Stimulated activated CD4-positive, alpha-beta T cell treated with anti-CD3 and anti-CD28 coated beads, Interleukin-1b, Interleukin-23, amount 100 ng/mL, for 48 hours (primary cell): ENCODE results near the gene HPCA.
A peak's percentile ranks its signal among the peaks of the same experiment; 100 is the strongest.

Source experiments
- DNase-seq: peaks from one replicate; pipeline ENCODE4 v3.0.0-alpha.2; 2020

HPCA gene

GRCh38 chr1:32890516-32891240, 4.4 kb downstream of the HPCA start:
- no peak for DNase-seq

DNA sequence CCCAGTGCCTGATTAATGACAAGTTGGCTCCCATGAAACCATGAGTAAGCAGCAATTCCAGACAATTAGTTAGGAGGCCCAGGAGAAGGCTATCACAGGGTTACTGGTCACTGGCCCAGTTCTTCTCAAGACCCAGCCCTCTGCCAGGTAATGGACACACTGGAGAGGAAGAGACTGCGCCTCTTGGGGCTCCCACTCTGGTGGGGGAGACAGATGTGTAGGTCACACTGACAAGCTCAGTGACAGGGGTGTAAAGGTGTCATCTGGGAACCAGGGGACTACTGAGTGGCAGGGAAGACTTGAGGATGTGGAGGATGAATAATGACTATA, 4.9 kb downstream of the HPCA start:
- DNase-seq, result no peak

DNA sequence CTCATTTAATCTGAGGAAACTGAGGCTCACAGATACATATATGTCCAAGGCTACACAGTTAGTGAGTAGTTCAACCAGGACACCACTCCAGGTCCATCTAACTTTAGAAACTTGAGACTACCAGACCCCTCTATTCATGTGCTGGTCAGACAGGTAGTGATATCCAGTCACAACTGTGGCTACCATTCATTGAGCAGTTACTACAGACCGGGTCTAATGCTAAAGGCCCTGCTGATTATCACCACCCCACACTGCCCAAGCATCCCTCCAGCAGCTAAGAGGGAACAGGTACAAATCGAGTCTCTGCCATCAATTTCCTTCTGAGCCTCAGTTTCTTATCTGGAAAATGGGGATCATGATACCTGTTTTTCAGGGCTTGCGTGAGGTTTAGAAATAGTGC, 5.3 kb downstream of the HPCA start:
- no peak for DNase-seq

DNA sequence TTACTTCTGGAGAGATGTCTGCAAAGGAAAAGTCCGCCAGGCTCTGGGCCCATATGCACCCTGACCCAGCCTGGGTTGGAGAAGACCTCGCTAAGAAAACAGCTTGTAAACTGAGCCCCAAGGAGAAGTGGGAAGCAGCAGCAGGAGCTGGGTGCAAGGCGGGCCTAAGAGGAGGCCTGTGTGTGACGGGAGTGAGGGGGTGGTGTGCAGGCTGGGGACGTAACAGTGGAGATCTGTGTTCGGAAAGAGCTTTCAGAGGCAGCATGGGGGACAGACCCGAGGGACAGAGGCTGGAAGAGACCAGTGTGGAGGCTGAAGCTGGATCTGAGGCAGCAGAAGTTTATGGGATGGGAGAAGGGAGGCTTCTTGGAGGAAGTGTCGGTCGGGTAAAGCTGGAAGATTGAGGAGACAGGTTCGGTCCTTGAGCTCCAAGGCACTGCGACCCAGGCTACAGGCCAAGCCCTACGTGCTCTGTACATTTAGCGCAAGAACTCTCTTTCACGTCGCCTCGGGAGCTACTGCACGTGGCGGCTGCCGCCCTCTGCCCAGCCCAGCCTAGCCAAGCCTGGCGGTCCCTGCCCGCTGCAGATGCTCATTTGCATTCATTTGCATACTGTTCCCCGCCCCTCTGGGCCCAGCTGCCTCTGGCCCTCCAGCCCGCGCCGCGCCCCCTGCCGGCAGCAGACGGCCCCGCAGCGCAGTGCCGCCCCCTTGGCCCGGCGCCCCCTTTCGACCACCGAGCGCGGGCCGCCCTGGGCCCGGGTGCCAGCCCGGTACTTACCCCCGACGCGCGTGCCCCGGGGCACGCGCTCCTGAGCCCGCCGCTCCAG, 6.3 kb downstream of the HPCA start:
- peak; percentile 57 for DNase-seq

GRCh38 chr1:32893198-32894018, 7.1 kb downstream of the HPCA start:
- DNase-seq, result no peak

GRCh38 chr1:32894019-32894600, 7.8 kb downstream of the HPCA start:
- no peak for DNase-seq

- no peak for DNase-seq
Measured at GRCh38 chr1:32894681-32895080, 8.4 kb downstream of the HPCA start.

- no peak for DNase-seq
Measured at GRCh38 chr1:32895325-32896215, 9.3 kb downstream of the HPCA start.

DNA sequence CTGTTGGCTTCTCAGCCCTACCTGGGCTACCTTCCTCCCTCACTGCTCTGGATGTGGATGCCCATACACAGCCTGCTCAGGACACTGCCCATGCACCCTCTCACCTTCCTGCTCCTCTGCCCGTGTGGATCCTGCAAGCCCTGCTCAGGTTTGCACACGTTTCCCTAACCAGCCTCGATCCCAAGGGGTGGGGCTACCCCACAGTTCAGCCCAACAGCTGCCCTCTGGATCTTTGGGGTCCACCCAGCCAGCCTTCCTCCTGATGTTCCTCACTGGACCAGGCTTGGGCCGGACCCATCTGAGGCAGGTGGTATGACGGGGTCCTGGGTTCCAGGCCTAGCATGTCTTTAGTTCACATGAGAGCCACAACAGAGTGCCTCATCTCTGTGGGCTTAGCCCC, 10.2 kb downstream of the HPCA start:
- DNase-seq, result no peak

DNA sequence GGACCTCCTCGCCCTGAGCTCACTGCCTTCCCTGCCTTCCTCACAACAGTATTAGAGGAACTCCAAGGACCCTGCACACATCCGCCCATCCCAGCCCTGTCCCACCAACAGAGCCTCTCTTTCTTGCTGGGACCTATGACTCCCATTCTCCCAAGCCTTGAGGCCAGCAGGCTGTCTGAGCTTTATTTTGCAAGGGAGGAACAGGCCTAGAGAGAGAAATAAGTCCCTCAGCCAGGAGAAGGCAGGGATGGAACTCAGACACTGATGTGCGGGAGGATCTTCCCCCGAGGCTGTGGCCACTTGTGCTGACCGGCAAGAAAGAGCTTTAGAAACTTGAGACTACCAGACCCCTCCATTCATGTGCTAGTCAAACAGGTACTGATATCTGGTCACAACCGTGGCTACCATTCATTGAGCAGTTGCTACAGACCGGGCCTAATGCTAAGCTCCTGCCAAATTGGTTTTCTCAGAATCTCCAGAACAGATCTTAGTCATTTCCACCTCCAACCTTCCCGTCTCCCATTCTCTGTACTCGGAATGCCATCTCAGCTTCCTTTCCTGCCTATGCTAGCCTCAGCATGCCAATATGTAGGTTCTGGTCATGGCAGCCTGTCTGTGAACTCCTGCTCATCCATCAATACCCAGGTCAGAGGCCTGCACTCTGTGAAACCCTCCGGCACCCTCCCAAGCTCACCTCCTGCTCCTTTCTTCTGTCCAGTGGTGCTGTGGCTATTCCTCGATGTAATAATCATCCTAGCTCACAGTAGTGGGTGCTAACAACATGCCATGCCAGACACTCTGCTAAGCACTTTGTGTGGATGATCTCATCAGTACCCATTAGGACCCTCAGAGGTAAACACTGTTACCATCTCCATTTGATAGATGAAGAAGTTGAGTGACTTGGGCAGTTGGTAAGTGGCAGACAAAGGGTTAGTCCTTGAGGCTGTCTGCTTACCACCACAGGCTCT, 11.1 kb downstream of the HPCA start:
- DNase-seq, result no peak

DNA sequence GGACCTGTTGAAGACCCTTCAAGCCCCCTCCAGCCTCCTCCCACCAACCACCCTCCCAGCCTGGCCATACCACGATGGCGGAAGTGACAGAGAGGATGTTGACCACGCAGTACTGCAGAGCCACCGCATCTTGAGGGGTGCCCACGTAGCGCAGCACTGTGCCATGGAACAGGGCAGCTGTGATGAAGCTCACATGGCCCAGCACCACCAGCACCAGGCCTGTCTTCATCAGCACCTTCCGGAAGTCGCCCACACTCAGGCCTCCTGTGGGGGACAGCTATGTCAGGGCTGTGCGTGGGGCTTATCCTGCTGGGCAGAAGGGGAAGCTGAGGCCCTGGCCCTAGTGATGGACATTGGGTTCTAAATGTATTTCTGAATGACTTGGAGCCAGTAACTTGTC, 11.8 kb downstream of the HPCA start:
- no peak for DNase-seq

- DNase-seq, result no peak
Measured at GRCh38 chr1:32898958-32899357, 12.7 kb downstream of the HPCA start.

- no peak for DNase-seq
Measured at GRCh38 chr1:32899586-32900296, 13.4 kb downstream of the HPCA start.

GRCh38 chr1:32900371-32900955, 14.2 kb downstream of the HPCA start:
- DNase-seq, result no peak

DNA sequence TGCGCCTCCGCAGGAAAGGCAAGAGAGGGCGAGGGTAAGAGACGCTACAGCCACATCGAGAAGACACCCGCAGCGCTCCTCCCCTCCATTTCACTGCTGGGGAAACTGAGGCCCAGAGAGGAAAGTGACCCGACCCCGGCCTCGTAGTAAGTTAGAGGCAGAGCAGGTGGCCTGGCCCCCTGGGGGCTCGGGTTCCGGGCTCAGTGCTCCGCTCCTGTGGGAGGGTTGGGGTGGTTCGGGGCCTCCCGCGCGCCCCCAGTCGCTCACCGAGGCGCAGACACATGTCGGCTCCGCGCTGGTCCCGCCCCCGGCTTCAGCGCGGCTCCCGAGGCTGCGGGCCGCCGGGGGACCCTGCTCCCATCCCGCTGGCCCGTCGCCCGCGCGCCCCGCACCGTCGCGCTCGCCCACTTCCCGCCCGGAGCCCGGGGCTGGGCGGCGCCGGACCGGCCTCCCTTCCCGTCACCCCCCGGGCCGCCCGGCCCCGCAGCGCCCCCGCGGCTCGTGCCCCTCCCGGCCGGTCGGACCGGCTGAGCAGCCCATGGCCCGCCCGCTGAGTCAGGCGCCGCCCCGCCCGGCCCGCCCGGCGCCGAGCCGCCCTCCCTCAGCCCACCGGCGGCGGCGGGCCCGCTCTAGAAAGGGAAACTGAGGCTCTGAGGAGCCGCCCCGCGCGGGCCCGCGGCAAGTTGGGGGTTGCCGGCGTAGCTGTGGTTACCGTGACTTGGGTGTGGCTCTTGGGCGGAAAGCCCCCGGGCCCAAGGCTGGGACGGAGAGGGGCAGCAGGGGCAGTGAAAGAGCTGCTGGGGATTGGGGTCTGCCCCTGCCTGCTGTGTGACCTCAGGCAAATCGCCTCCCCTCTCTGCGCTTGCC, 14.9 kb downstream of the HPCA start, which contains the start of gene TMEM54:
TSS of gene TMEM54 (minus strand) at position 434 of the 867 bp plus-strand sequence. CDS start at position 283, 151 bp downstream.
- DNase-seq, result no peak

DNA sequence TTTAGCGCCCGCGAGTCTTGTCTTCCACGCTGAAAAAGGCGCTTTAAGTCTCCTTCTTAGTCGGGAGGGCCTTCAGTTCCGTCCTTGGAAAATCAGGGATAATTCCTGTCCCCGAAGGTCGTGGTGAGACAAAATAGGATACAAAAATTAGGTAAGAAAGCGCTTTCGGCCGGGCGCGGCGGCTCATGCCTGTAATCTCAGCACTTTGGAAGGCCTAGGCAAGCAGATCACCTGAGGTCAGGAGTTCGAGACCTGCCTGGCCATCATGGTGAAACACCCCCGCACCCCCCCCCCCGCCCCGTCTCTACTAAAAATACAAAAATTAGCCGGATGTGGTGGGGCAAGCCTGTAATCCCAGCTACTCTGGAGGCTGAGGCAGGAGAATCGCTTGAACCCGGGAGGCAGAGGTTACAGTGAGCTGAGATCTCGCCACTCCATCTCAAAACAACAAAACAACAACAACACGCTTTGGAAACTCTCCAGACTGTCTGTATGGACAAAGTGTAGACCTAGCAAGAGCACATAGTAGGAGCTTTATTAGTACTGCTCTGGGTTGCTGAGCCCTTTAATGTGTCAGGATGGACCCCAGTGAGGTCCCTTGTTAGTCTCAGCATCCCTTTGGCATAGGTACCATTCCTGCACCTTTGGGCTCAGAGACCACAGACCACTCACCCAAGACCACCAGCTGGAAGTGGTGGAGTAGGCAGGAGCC, 15.7 kb downstream of the HPCA start:
- DNase-seq, result no peak

DNA sequence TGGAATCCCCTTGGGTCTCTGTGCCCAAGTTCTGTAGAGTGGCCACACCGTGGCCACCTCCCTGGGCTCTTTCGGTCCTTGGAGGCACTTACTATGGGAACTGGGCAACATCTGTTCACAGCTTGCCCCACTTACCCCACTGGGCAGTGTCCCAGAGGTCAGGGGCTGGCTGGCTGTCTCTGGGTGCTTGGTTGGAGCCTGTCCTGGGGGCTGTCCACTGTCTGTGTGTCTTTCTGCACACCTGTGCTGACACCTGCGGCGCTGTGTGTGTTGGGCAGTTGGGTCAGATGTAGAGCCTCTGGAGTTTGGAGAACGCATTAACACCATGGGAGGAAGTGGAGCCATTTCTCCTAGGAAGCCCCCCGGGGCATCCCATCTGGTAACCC, 16.2 kb downstream of the HPCA start:
- no peak for DNase-seq
